Raji (cell line): Measurements from ENCODE around the gene PATE2.

Experiments used
- POLR2A ChIP-seq: IDR thresholded peaks from 2 replicates; pipeline ENCODE4 v1.6.1; 2011; ENCODE audit warnings: low read depth, low read length, control low read depth; ENCODE audit not compliant: insufficient read depth

PATE2 gene

DNA sequence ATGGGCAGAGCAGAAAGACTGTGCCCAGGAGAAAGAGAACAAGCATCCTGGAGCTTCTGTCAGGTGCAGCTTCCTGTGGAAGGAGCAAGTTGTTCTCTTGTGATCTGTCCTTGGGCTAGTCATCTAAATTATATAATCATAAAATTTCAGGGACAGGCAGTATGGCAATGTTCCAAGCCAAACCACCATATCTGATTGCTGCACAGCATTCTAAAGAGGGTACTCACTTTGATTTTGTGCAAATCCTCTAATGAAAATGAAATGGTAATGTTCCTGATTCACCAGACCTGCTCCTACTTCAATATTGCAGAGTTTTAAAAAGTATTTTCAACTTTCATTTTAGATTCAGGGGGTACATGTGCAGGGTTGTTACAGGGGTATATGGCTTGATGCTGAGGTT lies at the start of gene PATE2:
Gene PATE2, minus strand, starts transcription at position 101 of the 400 bp plus-strand sequence. Its CDS starts 55 bp downstream, at position 46.
- TF ChIP-seq POLR2A = no peak

DNA sequence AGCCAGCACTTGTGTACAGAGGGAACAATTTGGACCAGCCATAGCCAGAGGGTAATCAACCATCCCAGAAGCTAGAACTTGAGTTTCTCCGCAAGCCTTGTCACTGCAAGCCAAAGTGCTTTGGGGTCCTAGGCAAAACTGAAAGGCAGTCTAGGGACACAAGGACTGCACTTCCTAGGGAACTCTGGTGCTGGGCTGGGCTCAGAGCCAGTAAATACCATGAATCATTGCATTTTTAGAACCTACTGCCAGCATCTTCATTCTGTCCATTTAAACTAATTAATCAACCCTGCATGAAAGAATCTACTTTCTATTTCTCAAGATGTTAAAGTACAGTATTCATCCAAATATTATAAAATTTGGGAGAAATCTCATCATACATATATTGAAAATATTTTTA lies 29.3 kb upstream of the PATE2 start:
- no peak for TF ChIP-seq POLR2A

DNA sequence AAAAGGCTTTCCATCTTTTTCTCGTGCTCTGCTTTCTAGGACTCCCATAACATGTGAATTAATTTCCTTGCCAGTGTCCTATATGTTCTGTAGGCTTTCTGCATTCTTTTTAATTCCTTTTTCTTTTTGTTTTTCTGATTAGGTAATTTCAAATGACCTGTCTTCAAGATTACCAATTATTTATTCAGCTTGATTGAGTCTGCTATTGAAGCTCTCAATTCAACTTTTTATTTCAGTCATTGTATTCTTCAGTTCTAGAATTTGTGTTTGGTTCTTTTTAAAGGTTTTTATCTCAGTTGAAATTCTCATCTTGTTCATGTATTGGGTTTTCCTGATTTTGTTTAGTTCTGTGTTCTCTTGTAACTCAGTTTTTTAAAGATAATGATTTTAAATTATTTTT lies 23.8 kb upstream of the PATE2 start:
- no peak for TF ChIP-seq POLR2A

DNA sequence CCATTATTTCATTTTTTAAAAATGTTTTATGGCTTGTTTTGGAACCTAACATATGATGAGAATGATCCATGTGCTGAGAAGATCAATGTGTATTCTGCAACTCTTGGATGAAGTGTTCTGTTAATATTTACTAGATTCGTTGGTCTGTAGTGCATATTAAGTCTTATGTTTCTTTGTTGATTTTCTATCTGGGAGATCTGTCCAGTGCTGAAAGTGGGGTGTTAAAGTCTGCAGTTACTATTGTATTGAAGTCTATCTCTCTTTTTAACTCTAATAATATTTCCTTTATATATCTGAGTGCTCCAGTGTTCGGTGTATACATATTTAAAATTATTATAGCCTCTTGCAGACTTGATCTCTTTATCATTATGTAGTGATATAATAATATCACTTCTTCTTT lies 21.2 kb upstream of the PATE2 start:
- no peak for TF ChIP-seq POLR2A

DNA sequence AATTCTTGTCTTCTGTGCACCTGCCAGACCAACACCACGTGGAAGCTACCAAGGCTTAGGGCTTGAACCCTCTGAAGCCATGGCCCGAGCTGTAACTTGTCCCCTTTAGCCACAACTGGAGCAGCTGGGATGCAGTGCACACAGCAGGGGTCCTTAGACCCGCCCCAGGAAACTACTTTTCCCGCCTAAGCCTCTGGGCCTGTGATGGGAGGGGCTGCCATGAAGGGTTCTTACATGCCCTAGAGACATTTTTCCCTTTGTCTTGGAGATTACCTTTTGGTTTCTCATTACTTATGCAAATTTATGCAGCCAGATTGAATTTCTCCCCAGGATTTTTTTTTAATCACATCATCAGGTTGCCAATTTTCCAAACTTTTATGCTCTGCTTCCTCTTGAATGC lies 19.0 kb upstream of the PATE2 start:
- no peak for TF ChIP-seq POLR2A

DNA sequence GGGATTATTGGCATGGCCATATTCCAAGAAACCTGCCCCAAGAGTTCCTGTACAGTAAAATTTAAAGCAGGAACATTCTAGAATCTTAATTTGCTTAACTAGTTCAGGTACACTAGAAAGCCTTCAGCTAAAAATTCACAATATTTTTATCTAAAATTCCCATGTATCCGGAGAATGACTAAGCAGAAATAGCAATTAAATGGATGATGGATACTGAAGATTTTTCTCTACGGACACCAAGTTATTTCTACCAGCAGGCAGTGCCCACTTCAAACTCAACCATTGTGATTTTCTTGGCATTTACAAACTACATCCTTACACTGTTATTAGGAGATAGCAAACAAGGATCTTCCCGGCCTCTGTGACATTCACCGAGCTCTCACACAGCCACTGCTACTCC lies 12.2 kb upstream of the PATE2 start:
- no peak for TF ChIP-seq POLR2A

DNA sequence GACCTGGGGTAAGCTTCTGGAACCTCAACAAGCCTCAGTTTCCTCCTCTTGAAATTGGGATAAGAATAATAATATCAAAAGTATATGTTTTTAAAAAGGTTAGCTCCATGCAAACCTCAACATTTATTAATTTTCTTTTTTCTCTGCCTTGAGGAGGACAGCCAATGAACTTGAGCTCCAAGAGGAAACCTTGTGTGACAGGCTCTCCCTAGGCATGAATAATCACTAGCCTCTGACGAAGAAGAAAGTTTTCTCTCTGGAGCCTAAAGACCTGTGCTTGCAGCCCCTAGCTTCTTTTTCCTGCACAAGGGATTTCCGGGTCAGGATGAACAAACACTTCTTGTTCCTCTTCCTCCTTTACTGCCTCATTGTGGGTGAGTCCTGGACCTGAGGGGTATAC lies 9.2 kb upstream of the PATE2 start, which contains the start of gene PATE3:
Gene PATE3, plus strand, starts transcription at position 301 of the 400 bp plus-strand sequence. Its CDS starts 25 bp downstream, at position 326.
- no peak for TF ChIP-seq POLR2A

DNA sequence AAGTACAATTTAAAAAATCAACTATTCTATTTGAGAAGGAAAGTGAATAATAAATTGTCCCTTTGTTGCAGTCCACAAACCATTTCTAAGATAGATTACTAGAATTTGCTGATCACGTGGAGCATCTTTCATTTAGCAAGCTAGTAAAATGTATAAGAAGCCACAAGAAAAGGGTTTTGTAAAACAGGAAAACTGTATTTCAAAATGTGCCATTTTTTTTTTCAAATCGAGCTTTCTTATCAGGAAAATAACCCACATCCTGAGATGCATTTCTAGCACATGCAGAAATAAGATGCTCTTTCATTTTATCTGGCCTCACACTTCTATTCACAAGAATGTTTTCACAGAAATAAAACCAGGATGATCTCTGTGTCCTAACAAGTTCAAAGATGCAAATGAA lies 6.0 kb upstream of the PATE2 start:
- TF ChIP-seq POLR2A = no peak

DNA sequence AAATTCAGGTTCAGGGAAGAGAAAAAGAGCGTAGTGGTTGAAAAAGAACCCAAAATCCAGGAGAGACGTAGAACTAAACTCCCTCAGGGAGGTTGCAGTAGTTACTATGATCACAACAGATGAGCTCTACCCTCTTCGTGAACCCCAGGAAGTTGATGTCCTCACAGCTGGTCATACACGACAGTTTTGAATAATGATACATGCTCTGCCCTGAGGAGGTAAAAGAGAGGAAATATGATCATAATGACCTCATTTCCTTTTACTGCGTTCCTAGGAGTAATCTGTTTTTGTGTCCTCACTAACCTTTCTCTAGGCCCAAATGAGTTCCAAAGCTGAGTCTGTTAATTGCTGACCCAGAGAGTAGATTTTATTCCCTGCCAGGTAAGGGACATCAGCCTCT lies 1.3 kb downstream of the PATE2 start:
- TF ChIP-seq POLR2A = no peak

DNA sequence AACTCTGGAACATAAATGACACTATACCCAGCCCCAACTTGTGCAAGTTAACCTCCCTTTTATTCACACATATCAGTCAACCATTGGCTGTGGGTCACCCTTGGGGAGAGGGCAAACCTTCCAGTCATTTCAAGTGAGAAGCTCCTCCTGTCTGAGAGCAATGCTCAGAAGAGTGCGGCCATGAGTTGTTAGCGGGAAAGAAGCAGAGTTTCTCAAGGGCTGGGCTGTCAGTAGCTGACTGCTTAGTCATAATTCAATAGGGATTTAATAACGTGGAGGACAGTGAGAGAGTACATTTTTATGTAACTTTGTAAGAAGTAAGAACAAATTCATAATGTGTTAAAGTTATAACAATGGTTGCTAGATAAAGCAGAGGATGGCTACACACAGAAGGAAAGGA lies 5.1 kb downstream of the PATE2 start:
- TF ChIP-seq POLR2A = no peak

DNA sequence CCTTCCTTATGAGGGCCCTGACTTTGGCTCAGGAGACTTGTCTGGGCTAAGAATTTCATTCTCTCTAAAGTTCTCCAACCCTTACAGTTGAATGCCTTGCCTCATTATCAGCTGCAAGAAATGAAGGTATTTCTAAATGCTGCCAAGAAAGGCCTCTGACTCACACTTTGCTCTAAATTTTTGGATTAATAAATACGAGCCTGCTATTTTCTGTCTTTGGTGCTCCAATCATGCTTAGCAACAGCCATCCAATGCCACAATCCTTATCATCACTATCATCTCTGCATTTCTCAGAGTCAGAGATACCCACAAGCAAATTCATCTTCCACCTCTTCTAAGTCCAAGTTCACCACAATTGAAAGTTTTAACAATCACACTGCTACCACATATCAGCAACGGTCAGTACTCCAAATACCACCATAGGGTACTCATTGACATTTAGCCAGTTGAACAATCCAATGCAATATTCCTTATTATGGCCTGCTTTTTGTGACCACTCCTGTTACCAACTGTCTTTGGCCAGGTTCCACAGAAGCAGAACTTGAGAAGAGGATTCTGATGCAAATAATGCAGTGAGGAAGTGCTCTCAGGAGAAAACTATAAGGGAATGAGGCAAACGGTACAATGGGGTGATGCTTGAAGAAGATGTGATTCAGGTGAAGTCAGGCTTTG lies 5.7 kb downstream of the PATE2 start:
- TF ChIP-seq POLR2A = no peak

DNA sequence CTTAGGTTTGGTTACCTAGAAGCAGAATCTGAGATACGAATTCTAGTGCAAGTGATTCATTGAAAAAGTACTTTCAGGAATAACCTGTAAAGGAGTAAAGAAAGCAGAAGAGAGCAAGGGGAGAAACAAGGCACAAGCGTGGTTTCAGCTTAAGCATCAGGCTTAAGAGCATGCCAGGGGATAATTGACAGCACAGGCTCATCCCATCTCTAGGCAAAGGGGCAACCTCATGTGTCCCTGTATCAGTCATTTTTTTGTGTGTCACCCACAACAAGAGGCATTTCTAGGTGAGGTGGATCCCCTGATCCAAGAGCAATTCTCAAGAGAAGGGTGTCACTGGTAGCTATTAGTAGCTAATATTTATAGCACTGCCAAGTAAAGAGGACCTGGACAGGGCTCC lies 8.0 kb downstream of the PATE2 start:
- no peak for TF ChIP-seq POLR2A

DNA sequence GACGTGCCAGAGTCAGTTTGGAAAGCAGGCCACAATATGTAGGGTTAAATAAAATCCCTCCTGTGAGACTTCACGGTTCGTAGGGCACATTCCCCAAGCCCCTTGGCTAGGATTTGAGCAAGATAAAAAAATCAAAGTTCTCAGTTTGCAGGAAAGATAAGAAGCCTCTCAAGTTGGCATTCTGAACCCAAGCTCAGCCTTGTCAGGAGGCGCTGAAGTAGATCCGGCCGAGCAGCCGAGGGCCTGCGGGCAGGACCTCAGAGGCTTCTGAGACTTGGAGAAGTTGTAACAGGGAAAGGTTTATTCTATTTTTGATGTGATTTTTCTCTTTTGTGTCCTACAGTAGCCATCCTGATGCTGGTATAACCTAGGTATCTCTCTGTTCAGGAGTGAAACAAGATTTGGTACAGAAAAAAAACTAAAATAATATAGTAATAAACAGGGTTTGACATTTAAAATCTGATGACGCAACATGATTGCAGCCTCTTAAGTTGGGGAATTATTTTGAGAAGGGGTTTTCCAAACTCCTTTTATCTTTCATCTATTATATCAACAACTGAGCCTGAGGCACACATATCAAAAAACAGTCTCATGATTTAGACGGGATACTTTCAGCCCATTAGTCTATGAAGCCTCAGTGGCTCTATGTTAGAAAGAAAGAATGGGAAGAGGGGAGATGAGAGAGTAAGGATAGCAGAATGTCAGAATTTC lies 10.1 kb downstream of the PATE2 start:
- no peak for TF ChIP-seq POLR2A

DNA sequence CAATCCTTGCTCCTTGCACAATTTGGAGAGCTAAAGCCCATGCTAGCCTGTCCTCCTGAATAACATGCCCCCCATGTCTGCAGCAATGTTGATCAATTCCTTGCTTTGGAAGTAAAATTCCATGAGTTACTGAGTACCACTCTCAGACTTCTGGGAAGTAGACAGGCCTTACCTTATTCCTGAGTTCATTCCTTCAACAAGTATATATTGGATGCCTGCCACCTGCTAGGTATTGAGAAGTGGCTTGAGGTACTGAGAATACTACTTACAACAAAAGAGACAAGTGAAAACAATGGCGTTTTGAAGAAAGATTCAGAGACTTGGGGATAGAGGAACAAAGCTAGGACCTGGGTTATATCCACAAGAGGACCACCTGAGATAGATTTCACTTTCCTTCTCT lies 12.4 kb downstream of the PATE2 start:
- no peak for TF ChIP-seq POLR2A

DNA sequence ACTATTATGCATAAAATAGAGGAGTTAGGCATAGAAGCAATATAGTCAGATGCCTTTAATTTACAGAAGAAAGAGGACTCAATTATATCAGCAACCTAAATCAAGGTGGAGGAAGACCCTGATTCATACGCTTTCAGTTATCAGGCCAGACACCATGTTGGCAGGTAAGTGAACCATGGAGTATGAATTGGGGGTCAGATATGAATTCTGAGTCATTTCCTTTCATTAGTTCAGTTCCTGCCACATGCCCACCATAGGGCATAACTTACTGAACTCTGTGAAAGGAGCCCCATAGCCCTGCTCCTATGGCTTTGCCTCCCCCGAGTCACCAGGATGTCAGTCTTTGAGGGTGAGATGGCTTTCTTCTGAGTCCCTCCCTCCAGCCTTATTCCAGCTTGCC lies 15.1 kb downstream of the PATE2 start:
- no peak for TF ChIP-seq POLR2A

DNA sequence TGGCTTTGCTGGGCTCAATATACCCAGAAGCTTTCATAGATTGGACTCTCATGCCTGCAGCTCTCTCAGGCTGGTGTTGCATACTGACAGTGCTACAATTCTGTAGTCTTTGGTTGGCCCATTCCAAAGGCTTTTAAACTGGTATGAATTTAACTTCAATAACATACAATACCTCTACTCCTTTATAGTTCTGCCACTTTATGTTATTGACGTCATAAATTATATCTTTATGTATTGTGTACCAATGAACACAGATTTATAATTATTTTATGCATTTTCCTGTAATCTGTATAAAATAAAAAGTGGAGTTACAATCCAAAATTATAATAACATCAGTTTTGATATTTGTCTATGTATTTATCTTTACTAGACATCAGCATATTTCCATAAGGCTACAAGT lies 16.2 kb downstream of the PATE2 start:
- no peak for TF ChIP-seq POLR2A

DNA sequence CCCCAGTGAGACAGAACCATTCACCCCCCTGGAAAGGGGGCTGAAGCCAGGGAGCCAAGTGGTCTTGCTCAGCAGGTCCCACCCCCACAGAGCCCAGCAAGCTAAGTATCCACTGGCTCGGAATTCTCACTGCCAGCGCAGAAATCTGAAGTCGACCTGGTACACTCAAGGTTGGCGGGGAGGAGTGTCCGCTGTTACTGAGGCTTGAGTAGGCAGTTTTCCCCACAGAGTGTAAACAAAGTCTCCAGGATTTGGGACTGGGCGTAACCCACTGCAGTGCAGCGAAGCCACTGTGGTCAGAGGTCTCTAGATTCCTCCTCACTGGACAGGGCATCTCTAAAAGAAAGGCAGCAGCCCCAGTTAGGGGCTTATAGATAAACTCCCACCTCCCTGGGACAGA lies 22.6 kb downstream of the PATE2 start:
- no peak for TF ChIP-seq POLR2A
